NOMO-1 treated with dmso at 0.1 percent for 144 hours (cell line): ENCODE measurements around the gene PPP2R3A.
A peak's percentile ranks its signal among the peaks of the same experiment; 100 is the strongest.
"Not testable (repeated sequence)": the region's sequence is repeated elsewhere in the genome, so short reads cannot be mapped to it uniquely, and the experiment has no call there.

Experiments used
- DNase-seq: peaks from one replicate; lab custom pipeline; 2025; ENCODE audit not compliant: unreplicated experiment; lab: John Stamatoyannopoulos, UW

PPP2R3A gene

DNA sequence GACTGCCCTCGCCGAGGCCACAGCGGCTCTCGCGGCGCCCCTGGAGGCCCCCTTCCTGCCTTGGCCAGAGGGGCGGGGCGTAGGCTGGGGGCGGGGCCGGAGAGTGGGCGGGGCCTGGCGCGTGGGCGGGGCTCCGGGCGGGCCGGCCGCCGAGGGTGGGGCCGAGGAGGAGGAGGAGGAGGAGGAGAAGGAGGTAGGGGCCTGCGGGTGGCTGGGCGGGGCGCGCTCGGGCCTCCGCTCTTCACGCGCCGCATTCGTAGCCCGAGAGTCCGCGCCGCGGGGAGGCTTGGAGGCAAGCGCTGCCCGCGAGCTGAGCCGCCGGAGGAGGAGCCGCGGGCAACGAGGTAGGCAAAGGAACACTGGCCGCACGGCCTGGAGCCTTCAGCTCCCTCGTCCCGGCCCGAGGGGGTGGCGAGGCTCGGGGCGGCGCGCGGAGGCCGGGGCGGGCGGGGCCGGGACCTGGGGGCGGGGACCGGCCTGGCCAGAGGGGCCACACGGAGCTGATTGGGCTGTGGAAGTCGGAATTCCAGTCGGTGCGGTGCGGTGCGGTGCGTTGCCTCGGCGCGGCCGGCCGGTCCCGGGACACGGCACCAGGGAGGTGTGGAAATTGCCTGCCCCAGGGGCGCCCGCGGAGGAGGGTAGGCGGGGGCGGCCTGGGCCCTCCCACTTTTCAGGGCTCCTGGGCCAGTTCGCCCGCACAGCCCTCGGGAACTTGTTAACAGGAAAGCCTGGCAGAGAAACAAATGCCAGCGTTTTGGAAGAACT, at the start of gene PPP2R3A:
PPP2R3A (plus strand) TSS at position 223 of the 765 bp plus-strand sequence. CDS start 35,771 bp downstream, outside the sequence.
- peak; percentile 71 for DNase-seq

- DNase-seq = no peak
Measured at GRCh38 chr3:135916310-135916709, 49.2 kb upstream of the PPP2R3A start.

DNA sequence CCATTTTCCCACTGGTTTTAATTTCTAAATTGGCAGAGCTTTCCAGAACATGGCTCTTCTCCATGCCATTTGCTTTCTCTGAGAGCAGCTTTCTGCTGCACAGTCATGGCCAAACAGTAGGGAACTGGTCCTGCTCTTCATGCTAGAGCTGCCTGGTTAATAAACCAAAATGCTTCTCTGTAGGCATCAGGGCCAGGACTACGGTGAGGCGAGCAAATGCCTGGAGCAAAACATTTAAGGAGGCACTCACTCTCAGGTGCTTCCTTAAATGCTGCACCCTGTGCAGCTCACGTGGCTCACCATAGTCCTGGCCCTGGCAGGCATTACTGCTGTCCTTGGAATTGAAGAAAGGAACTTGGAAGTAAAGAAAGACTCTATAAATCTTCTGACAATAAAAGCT, 48.5 kb upstream of the PPP2R3A start:
- no peak for DNase-seq

DNA sequence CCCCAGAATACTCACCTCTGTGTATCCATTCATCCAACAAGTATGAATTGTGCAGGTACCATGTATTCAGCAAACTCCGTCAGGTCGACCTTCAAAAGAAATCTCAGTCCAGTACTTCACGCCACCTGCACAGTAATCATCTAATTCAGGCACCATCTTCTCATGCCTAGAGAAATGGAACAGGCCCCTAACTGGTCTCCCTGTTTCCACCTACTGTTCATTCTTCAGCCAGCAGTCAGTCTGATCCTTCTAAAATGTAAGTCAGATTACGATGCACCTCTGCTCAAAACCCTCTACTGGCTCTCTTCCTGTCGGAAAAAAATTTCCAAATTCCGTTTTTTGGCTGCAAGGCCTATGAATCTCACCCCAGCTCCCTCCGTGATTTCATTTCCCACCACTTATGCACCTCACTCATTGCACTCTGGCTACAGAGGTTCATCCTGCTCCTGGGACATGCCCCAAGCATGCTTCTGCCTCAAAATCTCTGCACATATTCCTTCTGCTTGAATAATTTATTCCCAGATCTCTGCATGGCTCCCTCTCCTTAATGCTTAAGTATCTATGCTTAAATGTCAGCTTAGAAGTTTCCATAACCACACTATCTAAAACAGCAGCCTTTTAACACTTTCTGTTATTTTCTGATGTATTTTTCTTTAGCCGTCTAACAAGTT, 47.5 kb upstream of the PPP2R3A start:
- no peak for DNase-seq

GRCh38 chr3:135918600-135918999, 46.9 kb upstream of the PPP2R3A start:
- DNase-seq = no peak

GRCh38 chr3:135920275-135920674, 45.3 kb upstream of the PPP2R3A start:
- no peak for DNase-seq

GRCh38 chr3:135922903-135923250, 42.7 kb upstream of the PPP2R3A start:
- DNase-seq = no peak

DNA sequence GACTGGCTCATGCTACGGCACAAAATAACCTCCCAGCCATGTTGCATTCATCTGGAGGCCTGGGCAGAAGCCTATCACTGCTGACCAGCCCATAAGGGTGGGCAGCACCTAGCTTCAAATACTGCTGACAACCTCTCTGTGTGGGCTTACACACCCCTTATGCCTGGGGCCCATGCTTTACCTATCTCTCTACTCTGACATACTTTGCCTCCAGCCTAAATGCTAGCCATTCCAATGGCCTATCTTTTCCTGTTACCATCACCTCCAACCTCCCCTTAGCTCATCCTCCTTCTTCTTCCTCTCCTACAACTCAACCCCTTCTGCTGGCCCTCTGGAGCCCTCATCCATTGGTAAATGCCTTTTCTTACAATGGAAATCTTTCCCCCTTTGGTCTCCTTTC, 41.0 kb upstream of the PPP2R3A start:
- DNase-seq = no peak

DNA sequence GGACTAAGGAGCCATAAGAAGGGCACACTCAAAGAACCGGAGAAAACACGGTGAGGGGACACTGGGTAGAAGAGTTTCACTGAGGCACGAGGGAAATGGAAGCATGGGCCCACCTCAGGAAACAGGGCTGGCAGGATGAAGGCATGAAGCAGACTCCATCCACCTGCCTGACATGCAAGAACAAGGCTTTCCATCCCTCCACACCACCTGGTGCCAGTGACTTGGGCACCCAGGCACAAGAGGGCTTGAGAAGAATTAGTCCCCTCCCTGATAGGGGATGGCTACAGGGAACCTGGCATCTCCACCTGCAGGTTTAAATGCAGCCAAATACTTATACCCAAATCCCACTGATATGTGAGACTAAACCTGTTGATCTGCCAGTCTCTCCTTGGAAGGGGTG, 38.9 kb upstream of the PPP2R3A start:
- DNase-seq = no peak

- DNase-seq = no peak
Measured at GRCh38 chr3:135927155-135927554, 38.4 kb upstream of the PPP2R3A start.

DNA sequence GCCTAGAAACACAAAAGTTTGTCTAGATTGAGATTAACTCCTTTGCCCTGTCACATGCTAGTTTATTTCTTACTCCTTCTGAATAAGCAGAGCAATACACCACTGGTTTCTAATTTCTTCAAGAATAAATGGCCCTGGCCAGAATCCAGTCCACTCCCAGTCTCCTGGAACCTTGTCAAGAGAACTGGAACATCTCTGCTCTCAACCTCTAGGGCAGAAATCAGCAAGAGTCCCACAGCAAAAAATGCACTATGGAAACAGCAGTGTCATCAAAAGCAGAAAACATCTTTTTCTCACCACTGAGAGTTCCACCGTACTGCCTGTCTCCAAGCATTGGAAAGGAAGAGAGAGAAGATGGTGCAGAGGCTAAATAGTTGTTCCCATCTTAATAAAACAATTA, 35.9 kb upstream of the PPP2R3A start:
- DNase-seq = no peak

DNA sequence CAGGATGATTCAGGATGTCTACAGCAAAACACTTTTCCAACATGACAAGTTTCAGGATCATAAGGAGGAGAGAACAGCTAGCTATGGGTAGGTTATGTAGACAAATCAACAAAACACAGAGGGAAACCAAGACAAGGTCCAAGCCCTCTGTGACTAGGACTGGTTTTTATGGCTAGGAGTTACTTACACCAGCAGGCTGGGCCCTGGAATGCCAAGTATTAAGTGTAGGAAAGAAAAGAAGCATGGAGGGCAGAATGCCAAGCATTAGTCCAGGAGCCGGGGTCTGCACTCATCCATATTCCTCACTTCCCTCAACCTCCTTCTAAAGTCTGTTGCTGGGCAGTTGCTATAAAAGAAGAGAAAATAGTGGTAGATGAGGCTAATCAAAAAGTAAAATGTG, 35.3 kb upstream of the PPP2R3A start:
- DNase-seq = no peak

DNA sequence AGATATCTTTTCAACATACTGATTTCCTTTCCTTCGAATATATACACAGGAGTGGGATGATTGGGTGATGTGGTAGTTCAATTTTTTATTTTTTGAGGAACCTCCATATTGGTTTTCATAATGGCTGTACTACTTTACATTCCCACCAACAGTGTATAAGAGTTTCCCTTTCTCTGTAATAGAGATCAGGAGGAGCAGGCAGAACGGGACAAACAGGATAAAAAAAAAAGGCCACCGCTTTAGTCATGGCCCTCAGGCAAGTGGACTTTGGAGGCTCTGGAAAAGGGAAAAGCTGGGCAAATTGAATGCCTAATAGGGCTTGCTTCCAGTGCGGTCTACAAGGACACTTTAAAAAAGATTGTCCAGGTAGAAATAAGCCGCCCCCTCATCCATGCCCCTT, 30.4 kb upstream of the PPP2R3A start:
- DNase-seq = not testable (repeated sequence)

- DNase-seq = not testable (repeated sequence)
Measured at GRCh38 chr3:135937766-135938165, 27.8 kb upstream of the PPP2R3A start.

GRCh38 chr3:135944831-135945230, 20.7 kb upstream of the PPP2R3A start:
- DNase-seq = no peak

GRCh38 chr3:135950941-135951340, 14.6 kb upstream of the PPP2R3A start:
- no peak for DNase-seq

GRCh38 chr3:135964160-135964955, 1.2 kb upstream of the PPP2R3A start:
- DNase-seq = no peak

- DNase-seq = no peak
Measured at GRCh38 chr3:135965129-135965505, 411 bp upstream of the PPP2R3A start.

DNA sequence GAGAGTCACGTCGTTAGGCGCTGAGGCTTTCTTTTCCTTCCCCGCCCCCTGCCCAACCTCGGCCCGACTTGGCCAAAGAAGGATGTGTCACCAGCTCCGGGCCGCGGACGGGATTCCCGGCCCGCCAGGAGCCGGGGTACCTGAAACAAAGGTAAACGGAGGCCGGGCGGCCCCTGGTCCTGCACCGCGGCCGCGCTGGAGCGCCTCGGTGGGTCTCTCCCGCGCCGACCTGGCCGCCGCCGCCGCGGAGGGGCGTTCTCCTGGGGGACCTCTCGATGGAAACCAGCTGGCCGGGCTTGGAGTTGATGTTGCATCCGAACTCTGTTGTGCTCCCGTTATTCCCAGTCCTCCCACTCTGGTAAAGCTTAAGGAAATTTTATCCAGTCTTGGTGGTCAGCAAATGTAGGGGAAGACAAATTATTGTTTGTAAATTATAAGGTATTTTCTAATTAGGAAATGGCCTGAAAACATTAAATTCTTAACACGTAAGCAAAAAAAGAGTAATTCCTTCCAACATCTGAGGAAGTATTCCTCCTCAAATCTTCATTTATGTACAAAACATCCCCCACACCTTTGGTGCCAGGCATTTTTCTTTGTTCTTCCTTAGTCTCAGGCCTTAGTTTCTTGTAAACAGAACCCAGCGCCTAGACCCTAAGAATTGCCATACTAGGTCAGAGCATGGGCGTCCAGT, 888 bp downstream of the PPP2R3A start:
- DNase-seq = no peak

DNA sequence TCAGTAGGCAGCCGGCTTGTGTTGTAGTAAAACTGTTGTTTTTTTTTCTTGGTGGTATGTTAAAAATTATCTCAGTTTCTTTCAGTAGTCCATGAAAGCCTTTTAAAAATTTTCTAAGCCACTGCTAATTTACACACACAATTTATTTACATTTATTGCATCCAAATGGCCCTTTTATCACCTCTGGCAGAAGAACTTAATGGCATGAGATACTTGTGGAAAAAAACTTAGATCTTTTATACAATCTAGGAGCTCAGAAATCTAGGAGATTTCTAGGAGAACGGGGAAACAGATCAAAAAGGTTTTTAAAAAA, 1.4 kb downstream of the PPP2R3A start:
- DNase-seq = no peak

DNA sequence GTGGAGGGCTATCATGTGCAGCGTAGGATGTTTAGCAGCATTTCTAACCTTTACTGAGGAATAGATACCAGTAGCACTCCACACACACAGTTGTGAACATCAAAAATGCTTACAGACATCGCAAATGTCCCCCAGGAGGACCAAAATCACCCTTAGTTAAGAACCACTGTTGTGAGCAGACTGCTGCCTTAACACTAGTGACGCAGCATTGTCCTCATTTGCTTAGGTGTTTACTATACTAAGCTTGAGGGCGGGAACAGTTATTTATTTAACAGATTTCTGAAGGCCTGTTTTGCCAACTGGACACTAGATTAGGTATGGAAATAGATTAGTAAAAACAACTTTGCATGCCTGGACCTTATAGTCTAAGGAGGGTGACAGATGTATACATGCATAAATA, 2.3 kb downstream of the PPP2R3A start:
- DNase-seq = no peak
